Measurements from ENCODE around the gene SCOC.

The SCOC gene

DNA sequence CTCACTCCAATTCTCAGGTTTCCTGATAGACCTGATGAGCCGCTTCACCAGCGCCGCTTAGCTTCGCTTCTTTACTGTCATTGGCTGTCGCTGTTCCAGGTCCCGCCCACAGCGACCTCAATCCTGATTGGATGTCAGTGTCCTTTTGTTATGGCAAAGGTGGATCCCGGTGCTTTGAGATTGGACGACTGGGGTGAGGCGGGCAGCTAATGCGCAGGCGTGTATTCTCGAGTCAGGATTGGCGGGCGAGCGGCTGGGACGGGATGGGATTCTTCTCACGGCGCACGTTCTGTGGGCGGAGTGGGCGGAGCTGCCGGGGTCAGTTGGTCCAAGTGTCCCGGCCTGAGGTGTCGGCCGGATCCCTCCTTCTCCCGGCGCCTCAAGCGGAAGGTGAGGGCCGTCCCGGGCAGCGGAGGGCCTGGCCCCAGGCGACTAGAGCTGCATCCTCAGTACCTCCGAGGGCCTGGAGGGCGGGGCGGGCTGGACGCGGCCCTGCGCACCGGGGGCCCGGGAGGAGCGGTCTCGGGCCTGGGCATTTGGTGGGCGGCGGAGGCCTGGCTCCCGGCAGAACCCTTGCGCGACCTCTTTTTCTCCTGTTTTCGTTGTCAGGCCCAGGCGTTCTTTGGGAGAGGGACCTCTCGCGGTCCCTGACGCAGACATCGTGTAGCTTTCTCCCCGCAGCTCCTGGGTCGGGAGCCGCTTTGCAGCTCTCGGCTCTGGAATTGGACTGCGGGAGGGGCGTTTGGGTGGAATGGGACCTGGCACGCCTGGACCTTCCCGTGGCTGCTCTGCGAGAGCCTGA, at the start of gene SCOC:
SCOC (plus strand) TSS at position 319 of the 802 bp plus-strand sequence. CDS start 5,525 bp downstream, outside the sequence.
- peak; percentile 96 for DNase-seq

GRCh38 chr4:140326395-140326993, 47.0 kb upstream of the SCOC start:
- no peak for DNase-seq

GRCh38 chr4:140330311-140330900, 43.0 kb upstream of the SCOC start:
- no peak for DNase-seq

GRCh38 chr4:140331245-140331644, 42.2 kb upstream of the SCOC start:
- no peak for DNase-seq

GRCh38 chr4:140331876-140332275, 41.6 kb upstream of the SCOC start:
- no peak for DNase-seq

DNA sequence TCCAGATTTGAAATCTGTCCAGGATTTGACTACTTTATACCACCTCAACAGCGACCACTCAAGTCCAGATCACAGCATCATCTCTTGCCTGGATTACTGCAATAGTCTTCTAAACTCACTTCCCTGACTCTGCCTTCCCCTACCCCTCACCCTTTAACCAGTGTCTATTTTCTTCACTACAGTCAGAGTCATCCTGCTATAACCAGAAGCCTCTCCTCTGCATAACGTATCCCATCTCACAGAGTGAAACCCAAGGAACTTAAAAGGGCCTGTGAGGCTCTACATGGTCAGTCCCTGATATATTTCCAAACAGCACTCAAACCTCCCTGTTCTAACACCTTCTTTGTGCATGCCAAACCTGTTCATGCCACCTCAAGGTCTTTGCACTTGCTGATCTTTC, 40.7 kb upstream of the SCOC start:
- no peak for DNase-seq

- DNase-seq: no peak
Measured at GRCh38 chr4:140333523-140333922, 39.9 kb upstream of the SCOC start.

GRCh38 chr4:140335076-140335475, 38.4 kb upstream of the SCOC start:
- no peak for DNase-seq

DNA sequence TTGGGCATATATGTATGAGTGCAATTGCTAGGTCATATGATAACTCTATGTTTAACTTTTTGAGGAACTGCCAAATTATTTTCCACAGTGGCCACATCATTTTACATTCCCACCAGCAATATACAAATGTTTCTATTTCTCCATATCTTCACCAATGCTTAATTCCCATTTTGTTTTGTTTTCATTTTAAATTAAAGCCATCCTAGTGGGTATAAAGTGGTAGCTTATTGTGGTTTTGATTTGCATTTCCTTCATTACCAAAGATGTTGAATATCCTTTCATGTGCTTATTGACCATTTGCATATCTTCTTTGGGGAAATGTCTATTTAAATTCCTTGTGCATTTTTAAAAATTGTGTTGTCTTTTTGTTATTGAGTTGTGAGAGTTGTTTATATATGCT, 36.7 kb upstream of the SCOC start:
- no peak for DNase-seq

DNA sequence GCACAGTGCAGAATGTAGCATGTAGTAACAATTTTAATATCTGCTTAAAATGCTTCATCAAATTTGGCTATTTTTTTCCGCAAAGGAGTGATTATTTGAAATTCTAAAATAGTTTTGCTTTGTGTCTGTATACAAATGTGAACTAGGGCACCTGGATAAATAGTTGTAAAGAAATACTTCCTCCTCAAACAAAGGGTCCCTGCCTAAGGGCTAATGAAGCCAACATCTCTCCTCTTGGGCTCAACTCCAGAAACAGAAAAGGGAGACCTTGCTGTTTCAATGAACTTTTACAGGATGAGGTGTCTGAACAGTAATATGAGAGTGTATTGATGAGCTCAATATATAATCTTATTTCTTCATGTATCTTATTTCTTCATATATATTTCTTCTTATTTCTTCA, 30.8 kb upstream of the SCOC start:
- no peak for DNase-seq

DNA sequence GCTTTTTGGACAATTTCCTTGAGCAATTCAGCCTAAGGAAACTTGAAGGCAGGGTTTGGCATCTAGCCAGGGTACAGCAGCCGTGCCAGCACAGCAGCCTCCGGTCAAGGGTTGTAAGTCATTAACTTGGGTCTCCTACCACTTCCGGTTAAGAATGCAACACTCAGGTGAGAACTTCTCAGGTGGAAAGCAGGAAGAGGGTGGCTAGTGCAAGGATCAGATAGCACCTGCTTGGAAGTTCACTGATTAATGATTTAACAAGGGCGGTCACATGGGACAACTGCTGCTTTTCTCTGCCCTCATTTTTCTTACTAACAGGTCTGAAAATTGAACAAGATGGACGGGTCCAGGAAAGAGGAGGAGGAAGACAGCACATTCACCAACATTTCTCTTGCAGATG, 30.1 kb upstream of the SCOC start:
- DNase-seq: no peak

- no peak for DNase-seq
Measured at GRCh38 chr4:140344101-140344500, 29.3 kb upstream of the SCOC start.

GRCh38 chr4:140344621-140345020, 28.8 kb upstream of the SCOC start:
- DNase-seq: no peak

DNA sequence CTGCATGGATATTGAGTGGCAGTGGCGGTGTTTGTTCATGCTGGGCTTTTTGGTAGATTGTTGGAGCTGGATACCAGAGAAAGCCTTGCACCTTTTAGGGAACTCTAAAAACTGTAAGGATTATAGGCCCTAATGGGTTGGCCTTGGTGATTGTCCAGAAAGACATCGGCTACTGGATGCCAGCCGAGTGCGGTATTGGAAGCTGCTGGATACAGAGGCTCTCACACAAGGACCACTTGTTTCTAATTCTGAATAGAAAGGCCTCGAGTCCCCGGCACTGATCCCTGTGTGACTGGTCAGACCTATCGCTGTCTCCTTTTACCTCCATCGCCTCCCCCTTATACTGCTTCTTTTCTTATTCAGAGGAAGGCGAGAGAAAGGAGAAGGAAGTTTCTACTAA, 27.3 kb upstream of the SCOC start:
- DNase-seq: no peak

- no peak for DNase-seq
Measured at GRCh38 chr4:140349816-140350215, 23.6 kb upstream of the SCOC start.

DNA sequence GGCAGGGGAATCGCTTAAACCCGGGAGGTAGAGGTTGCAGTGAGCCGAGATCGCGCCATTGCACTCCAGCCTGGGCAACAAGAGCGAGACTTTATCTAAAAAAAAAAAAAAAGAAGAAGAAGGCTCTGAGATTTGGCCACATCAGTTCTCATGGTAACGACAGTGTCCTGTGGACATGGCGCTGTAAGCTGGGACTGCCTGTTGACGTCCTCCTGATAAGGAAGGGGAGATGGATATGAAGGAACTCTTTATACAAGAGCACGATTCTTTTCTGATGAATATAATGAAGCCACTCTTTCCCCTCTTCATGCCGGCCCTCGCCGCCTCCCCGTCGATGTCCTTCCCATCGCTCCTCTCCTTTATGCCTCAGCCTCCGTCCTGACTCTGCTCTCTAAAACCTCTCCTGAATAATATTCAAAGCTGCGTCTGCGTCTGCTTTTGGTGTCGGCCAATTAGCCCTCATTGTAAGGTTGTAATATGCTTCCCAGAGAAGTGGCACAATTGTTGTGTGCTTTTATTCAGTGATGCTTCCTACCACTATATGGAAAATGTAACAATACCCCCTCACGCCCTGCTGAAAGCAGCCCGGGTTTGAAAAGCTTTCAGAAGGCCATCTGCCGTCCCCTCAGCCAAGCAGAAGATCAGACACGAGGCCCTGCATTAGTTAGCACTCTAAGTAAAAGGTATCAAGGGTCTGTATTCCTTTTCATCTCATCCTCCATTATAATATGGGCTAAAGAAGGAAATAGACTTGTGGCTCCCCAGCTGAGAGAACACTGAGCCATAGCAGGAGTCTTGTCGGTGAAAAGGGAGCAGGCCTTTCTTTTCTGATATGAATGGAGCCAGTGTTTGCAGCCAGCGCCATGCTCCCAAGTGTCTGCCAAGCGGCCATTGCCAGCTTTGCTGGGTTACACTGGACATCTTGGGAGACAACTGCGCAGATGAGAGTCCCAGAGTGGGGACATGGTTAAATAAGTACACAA, 22.1 kb upstream of the SCOC start:
- no peak for DNase-seq

- DNase-seq: no peak
Measured at GRCh38 chr4:140353786-140354185, 19.7 kb upstream of the SCOC start.

GRCh38 chr4:140355288-140355687, 18.2 kb upstream of the SCOC start:
- DNase-seq: no peak

- no peak for DNase-seq
Measured at GRCh38 chr4:140357868-140358267, 15.6 kb upstream of the SCOC start.

DNA sequence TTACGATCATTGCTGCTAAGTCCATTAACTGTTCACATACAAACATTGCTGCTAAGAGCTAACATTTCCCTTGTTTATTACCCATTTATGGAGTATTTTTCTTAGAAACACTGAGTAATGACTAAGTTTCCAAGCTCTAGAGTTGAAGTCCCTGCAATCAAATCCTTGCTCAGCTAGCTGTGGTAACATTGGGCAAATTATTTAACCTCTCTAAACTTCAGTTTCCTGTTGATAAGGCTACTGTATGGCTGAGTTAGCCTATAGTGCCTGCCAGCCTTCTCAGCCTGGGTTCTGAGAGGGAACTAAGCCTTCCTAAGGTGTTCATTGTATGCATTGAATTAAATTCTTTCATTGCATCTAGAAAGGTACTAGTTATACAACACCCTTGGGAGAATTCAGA, 15.2 kb upstream of the SCOC start:
- no peak for DNase-seq

GRCh38 chr4:140359562-140360427, 13.7 kb upstream of the SCOC start:
- peak; percentile 77 for DNase-seq

DNA sequence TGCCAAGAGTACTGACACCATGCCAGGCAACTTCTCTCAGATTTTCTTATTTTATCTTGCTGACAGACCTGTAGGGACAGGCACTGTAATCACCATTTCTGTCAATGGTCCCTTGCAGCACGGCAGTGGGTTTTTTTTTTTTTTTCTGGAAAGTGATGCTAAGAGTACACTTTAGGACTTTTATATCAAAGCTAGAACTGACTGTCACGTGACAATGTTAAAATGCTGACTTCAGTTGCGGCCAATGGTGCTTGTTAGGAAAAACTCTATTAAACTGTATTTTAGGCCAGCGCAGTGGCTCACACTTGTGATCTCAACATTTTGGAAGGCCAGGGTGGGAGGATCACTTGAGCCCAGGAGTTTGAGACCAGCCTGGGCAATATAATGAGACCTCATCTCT, 12.3 kb upstream of the SCOC start:
- DNase-seq: no peak

Measured in NCI-H1417 treated with DMSO at 0.1 percent for 48 hours (cell line).